ENCODE data around the gene CHCHD10.
"Not testable (repeated sequence)": the region's sequence is repeated elsewhere in the genome, so short reads cannot be mapped to it uniquely, and the experiment has no call there.

The CHCHD10 gene

DNA sequence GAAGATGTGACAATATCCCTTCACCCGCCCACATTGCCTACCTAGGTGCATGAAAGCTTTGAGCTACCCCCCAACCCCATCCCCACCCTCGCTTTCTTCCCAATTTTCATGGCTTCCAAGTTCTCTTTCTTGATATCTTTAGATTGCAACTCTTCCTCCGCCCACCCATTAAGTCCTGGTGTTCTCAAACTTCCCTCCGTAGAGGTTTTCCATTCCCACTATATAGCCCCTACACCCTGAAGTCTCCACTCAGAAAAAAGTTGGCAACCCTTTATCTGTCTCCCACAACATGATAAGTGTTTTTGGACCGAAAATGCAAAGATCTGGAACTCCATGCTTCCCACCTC lies 17.4 kb downstream of the CHCHD10 start:
- DNase-seq (ENCODE audit: low read depth): no peak

GRCh38 chr22:23749841-23750301 lies 17.9 kb downstream of the CHCHD10 start:
- DNase-seq (ENCODE audit: low read depth): no peak

GRCh38 chr22:23745791-23746190 lies 22.0 kb downstream of the CHCHD10 start:
- DNase-seq (ENCODE audit: low read depth): no peak

GRCh38 chr22:23744485-23744884 lies 23.3 kb downstream of the CHCHD10 start:
- DNase-seq (ENCODE audit: low read depth): no peak

GRCh38 chr22:23744001-23744400 lies 23.8 kb downstream of the CHCHD10 start:
- DNase-seq (ENCODE audit: low read depth): no peak

DNA sequence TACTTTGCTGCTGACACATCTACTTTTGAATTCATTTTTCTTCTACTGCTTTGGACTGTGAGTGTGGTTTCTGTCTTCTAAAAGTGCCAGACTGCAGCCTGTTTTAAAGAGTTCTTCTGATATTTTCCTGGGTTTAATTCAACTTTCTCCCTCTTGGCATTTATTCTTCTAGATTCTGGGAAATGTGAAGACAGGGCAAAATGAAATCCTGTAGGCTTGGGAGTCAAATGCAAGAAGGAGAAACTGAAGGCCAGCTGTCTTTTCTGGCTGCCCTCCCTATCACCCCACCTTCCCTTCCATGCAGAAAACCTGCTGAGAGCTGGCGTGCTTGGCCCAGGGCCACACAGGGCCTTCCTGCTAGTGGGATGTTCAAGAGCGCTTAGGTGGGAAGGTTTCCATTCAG lies 24.5 kb downstream of the CHCHD10 start:
- DNase-seq (ENCODE audit: low read depth): no peak

GRCh38 chr22:23742505-23743264 lies 25.1 kb downstream of the CHCHD10 start:
- DNase-seq (ENCODE audit: low read depth): no peak

DNA sequence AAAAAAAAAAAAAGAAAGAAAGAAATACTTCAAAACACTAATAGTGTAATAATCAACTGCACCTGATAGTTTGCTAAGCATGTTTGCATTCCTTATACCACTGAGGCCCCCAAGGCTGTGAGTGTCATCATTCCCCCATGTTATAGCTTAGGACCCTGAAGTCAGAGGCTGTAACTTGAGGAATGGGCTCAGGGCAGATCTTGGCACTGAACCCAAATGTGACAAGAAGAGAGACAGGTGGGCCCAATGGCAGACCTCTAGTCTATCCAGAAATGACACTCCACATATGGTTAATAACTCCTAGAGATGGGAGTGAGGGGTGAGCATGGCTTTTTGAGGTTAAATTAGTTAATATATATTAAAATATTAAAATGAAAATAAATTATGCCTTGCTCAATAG lies 30.1 kb downstream of the CHCHD10 start:
- no peak for DNase-seq (ENCODE audit: low read depth)

GRCh38 chr22:23728108-23728507 lies 39.7 kb downstream of the CHCHD10 start:
- not testable (repeated sequence) for DNase-seq (ENCODE audit: low read depth)

DNA sequence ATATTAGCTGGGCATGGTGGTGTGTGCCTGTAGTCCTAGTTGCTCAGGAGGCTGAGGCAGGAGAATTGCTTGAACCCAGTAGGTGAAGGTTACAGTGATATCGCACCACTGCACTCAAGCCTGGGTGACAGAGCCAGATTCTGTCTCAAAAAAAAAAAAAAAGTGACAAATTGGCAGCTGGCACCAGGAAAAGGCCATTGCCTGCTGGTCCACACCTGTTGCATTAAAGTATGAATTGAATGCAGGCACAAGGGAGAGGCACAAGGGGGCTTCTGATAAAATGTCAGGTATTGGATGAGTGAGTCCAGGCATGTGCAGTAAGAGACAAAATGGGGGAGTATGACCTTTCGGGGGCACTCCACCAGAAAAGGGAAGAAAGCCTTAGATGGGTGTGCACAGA lies 45.0 kb downstream of the CHCHD10 start:
- no peak for DNase-seq (ENCODE audit: low read depth)

- no peak for DNase-seq (ENCODE audit: low read depth)
These were observed 45.6 kb downstream of the CHCHD10 start for GRCh38 chr22:23722160-23722559.

DNA sequence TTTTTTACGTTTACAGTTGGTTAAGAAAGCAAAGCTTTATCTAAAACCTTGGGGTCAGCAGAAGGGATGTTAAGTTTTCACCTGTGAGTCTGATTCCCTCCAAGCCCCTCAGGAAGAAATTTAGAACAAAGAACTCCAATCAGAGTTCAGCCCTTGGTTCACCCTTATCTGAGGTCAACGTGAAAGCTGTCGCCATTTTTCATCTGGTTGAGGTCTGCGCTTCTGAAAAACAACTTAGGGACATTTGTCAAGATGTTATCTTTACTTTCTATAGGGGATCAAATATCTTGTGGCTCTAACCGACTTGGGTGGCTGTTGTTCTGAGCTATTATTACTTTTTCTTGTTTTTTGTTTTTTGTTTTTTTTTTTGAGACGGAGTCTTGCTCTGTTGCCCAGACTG lies 46.9 kb downstream of the CHCHD10 start:
- DNase-seq (ENCODE audit: low read depth): no peak

GRCh38 chr22:23718371-23719165 lies 49.2 kb downstream of the CHCHD10 start:
- no peak for DNase-seq (ENCODE audit: low read depth)

DNA sequence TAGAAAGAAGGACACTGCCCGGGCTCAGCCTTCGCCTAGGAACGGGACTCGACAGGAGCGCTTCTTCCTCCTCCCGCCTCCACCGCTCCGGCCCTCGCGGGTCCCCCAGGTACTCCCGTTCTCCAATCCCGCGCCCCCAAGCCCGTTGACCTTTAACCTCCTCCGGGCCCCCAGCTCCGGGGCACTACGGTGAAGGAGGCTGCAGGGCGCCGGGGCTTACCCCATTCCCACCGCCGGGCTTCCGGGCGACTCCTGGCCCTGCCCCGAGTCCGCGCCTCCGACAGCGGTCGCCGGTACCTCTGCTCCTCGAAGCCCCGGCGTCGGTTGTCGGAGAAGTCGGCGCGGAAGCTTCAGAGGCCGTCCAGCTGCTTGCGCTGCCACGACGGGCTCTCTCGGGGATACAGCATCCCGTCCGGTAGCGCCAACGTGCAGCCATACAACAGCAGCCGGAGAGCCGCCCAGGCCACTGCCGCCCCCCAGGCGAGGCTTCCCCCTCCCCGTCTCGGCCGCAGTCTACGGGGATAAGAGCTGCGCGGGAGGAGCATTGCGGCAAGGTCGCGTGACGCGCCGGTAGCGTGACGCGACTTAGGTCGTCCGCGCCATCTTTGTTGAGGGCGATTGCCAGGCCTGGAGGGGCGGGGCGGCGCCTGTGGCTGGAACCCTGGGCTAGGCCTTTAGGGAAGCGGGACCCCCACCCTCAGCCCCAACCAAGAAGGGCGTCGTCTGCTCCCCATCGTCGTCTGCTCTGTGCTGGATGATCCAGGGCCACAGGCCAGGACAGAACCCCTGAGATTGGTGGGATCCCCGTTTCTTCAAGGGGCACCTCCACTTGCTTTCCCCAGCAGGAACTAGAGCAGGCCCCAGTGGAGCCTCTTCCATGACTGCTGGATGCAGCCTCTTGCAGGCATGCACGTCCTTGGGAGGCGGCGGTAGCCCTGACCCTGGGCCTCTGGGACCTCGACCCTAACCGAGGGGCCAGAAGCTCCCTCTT lies 50.7 kb downstream of the CHCHD10 start:
- peak; percentile 69 for DNase-seq (ENCODE audit: low read depth)
